Activated CD4-positive, CD25-positive, alpha-beta regulatory T cell treated with anti-CD3 and anti-CD28 coated beads, Interleukin-2, amount 50 U/mL, for 24 hours (primary cell): ENCODE measurements around the gene UROC1.

ENCODE experiments used
- ATAC-seq, 2 donors: fragments of 150-1000 bp; cut with Tn5 transposase; one replicate each; pipeline ENCODE4 v1.10.0; 2021; ENCODE audit warnings: mild to moderate bottlenecking in 1 of 2, moderate library complexity in 1 of 2

UROC1 gene

DNA sequence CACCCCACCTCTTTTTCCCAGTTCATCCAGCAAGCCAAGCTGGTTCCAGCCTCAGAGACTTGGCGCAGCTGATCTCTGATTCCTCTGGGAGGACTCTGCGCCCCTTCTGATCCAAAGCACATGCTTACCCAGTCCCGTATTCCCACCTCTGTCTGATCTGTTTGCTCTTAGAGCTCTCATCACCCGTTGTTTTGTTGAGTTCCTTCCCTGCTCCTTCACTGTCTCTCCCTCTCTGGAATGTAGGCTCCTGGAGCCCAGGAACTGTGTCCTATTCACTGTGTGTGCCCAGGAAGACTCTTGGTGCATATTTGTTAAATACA is 40.6 kb downstream of the UROC1 start:
- ATAC-seq: no peak

DNA sequence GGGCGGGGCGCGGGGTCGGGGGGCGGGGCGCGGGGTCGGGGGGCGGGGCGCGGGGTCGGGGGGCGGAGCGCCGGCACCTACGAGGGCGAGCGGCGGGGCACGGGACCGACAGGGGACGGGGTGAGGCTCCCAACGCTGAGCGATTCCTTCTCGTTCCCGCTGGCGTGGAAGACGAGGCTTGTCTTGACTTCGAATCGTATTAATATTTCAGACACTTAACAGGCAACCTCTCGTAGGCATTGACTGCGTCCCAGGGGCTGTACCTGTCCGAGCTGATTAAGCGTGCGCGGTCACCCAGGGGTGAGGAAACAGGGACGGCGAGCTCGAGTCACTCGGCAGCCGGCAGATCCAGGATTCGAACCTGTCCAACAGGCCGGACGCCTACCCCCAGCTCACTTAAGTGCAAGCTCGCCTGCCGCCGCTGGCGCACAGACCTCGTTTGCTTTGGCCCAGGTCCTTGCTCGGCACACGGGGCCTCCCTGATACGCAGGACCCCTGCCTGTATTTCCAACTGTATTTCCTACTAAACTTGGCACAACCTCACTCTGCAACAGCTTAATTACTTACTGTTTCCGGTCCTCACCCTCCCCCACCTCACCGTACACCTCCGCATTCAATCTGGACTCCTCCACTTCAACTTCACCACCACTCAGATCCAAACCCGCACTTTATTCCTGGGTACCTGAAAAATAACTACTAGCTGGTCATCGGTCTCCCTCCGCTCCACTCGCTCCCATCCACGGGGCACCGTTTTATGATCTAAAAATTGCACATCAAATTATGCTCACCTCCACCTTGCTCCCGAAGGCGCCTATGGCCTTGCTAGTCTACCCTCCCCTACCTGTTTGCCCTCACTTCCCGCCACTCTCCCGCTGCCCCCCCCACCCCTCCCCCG is 41.2 kb downstream of the UROC1 start:
- peak; percentile 31 to 32 for ATAC-seq

DNA sequence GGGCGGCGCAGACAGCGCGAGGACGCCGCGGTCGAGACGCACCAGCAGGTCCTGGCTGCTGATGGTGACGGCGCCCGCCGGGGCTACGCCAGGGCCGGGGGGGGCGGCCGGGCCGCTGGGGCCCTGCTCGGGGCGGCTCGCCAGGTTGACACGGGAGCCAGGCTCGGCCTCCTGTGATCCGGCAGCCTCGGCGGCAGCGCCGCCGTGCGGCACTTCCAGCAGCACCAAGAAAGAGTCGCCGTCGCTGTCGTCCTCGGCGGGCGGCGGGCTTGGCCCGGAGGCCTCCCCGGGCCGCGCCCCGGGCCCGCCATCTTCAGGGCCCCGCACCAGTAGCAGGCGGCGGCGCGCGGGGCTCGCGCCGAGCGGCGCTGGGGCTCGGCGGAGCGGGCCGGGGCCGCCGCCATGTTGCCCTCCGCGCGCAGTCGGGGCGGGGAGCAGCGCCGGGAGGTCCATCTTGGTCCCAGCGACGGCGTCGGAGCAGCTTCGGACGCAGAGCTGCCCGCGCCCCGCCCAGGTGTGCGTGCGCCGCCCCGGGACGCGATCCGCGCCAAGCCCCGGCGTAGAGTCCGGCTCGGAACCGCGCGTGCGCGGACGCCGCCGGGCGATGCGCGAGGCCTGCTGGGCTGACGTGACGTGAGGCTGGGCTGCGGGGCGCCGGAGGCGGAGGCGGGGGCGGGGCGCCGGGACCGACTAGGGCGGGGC is 42.0 kb downstream of the UROC1 start, which contains the start of gene ZXDC:
Gene ZXDC, minus strand, starts transcription at position 479 of the 702 bp plus-strand sequence. Its CDS starts 26 bp downstream, at position 453.
- ATAC-seq: peak; percentile 84 to 90

DNA sequence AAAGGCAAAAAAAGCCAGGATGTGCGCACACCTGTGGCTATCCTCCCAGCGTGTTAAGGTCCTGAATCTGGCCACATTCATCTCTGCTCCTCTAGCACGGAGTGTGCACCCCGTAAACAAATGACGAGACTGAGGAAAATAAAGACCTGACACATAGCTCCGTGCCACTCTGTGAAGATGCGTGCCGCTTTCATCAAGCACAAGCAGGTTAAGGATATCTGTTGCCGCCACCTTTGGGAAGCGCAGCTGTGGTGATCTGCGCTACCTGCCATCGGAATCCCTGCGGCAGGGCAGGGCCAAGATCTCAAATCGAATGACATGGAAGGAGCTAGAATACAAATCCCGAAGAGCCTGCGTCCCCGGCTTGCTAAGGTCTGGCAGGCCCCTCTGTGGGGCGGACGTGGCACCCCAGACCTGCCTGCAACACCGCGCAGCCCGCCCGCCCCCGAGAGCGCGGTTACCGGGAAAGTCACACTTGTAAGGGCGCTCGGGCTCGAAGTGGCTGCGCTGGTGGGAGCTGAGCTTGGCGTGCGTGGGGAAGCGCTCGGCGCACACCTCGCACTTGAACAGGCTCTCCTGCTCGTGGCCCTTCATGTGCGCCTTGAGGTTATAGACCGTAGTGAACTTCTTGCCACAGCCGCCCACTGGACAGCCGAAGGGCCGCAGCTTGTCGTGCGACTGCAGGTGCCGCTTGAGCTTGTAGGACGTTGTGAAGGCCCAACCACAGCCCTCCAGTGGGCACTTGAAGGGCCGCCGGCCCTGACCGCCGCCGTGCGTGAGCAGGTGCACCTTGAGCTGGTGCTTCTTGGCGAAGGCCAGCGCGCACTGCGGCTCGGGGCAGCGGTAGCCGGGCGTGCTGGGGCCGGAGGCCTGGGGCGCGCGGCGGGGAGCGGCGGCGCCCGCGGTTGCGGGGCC is 42.8 kb downstream of the UROC1 start:
- no peak for ATAC-seq

DNA sequence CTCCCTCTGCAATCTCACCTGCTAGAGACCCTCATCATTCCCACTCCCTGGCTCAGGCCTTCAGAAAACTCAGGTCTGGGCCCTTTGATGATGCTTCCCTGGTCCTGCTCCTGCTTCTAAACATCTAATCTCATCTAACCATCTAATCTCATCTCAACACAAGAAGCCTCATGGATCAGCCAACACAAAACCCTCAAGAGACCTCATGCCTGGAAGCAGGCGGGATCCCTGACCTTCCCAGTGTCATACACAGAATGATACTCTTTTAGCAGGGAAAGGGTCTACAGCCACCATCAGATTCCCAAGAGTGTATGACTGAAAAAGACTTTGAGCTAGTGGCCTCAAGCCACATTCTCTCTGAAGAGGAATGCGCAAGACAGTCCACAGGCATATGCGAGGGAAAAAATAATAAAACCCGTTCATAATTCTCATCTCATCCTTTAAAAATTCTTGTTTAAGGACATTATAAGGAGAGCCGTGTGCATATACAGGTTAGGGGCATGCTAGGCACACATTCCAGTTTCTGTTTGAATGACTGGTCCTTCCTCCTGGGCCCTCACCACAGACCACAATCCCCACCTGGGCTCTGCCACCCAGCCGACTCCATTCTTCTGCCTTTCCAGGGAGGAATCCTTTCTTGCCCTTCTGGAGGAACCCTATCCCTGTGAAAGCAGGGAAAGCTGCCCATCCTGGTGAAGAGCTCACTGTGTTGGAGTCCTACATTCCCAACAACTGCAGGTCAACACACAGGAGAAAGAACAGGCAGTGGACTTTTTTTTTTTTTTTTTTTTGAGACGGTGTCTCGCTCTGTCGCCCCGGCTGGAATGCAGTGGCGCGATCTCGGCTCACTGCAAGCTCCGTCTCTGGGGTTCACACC is 44.0 kb downstream of the UROC1 start:
- no peak for ATAC-seq

DNA sequence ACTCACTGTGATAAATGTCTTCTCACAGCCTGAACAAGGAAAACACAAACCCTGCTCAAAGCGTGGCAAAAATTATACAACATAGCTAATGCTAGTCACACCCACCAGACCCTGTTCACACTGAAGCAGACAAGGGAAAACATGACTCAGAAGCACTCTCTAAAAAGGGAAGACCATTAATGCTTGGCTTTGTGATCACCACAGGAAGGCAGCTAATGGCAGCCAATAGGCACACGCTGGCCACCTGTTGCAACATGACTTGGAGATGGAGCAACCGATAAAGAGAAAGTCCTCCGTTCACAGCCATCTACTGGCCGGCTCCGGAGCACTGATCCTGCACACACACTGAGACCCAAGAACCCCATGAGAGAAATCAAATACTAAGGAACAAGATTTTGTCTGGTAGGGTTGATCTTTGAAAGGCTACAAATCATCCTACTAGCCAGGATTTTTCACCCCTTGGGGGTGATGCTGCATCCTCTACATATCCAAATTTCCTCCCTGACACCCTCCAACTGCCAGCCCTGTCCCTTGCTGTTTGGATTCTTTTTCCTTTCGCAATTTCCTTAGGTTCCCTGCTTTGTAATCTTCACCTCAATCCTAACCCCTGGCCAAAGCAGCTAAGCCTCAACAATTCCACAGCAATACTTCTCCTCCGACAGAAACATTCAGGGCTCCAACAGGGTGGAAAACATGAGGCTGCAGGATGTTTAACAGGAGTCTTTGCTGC is 45.1 kb downstream of the UROC1 start:
- no peak for ATAC-seq

DNA sequence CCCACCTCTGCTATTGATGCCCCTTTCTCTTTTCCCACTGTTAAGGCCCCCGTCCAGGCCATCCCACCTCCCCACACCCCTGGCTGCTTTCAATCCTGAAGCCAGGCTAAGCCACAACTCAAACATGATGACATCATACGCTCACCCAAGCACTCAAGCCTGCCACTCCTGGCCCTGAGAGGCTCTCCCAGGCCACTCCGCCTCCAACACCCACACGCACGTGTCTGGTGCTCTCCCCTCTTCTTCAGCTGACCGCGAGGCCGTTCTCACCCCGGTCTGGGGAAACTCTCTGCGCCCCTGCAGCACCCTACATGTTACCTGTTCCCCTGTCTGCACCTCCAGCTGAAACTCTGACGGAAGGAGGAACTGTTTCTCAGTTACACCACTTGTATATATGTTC is 48.1 kb downstream of the UROC1 start:
- ATAC-seq: no peak

DNA sequence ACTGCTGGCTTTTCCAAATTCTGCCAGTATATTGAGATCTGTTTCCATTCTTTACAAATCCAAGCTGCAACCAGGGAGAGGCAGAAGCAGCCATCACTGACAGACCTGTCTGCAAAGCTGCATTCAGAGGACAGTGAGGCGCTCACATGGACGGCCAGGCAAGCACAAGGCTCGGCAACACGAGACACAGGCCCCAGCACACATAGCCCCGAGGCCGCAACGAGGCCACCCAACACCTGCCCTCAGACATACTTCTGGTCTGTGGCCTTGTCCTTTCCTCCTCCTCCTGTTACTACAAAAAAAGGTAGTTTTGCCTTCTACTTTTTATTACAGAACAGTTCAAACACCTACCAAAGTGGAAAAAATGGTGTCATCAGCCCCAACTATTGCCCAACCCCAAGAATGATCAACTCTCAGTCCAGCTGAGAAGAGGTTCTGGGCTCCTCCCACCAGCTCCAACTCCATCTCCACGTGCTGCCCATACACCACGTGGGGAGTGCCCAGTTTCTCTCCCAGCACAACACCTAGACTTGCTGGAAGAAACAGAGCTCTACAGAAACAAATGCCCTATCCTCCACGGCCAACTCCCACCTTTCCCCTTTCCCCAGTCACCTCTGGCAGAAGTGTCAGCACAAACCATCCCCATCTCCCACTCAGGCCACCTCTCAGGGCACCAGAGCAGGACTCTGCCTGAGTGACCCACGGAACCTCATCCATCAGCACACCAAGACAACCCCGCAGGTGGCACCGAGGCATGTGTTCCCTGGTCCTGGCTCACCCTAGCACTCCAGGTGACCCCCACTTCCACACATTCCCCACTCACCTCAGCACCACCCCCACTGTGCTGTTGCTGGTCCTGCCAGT is 49.3 kb downstream of the UROC1 start:
- no peak for ATAC-seq

DNA sequence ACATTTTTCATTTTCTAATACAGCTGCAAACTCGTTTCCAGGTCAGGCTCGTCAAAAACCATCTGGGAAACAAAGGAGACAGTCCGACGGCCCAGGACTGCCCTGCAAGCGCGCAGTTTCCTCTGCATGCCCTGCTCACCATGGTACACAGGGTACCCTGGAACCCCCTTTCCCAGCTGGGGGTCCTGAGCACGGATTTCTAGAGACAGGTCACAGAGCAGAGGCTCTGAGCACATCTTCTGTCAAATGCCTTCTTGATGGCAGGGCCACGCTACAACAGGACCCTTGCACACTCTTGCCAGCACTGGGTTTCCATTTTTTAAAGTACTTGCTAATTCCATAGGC is 50.0 kb downstream of the UROC1 start:
- ATAC-seq: no peak

DNA sequence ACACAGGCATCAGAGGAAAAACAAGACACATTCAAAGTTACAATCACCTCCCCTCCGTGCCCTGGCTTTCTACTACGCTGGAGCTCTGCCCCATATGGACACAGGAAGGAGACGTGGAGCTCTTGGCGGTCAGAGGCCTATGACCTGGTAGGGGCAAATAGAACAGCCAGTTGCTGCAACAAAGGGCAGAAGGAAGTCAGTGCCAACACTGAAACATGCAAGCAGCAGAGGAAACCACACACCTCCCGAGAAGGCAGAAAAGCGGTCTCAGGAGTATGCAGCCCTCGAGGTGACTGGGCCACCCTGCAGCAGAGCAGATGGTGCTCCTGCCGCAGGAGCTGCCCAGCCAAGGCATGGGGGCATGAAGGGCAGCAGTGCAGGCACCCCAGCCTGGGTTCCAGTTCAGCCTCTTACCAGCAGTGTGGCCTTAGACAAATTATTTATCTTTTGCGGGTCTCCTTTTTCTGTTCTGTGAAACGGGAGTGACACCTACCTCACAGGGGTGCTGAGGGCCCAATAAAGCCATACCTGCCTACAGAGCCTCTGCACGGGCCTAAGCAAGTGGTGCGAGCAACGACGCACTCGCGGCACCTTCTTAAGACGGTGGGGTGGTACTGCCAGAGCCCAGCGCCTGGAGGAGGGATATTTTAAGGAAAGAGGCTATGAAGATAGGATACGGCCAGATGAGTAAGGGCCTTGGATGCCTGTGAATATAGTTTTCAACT is 50.5 kb downstream of the UROC1 start:
- ATAC-seq: no peak

DNA sequence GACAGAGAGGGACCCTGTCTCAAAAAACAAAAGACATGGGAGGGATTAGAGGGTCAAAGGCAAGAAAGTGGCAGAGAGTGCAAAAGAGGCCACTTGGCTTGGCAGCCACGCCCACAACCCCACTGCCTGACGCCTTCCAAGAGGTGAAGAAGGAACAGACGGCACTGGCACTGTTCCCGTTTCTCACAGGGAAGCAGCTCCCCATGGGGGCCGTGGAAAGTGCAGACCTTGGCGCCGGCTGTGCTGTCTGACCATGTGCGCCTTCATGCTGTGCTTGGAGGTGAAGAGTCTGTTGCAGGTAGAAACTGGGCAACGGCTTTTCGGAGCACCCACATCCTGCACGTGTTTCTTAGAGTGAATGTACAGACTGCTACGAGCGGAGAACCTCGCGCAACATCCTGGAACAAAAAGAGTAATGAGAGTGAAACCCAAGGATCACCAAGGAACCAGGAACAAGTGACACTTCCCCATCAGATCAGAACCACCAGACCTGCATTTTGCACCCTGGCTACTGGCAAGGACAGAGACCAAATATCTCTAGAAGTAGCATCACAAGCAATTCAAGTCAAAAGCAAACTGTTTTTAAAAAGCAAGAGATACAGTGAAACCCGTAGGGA is 51.5 kb downstream of the UROC1 start:
- ATAC-seq: no peak

DNA sequence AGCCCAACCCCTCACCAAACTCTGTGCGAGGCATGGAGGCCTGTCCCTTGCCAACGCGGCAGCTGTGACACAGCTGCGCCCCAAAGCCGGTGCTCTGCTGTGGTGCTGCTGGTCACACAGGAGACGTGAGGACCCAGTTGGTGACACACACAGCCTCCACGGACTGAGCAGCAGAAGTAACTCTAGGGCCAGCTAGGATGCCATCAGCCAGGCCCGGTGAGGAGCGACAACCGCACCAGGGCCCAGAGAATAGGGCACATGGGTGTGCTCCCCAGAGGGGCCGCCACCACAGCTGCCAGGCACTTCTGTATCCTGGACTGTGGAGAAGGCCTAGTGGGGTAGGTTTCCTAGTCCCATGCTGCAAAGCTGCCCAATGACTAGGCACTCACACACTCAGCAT is 52.6 kb downstream of the UROC1 start:
- no peak for ATAC-seq

DNA sequence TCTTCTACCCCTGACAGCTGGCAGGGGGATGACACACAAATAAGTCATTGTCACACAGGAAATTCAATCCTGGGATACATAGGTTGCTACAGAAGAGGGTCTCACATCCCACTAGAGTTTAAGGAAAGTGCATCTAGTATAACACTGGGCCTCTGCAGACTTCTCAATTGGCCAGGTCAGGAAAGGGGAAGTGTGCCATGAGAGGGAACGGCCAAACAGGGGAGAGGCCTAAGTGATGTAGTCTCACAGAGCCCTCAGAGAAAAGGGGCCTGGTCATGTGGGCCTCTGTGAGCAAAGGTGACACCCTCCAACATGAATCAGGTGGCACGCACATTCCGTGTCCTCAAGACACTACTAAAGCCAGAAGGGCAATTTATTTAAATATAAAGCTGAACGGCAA is 53.1 kb downstream of the UROC1 start:
- no peak for ATAC-seq

DNA sequence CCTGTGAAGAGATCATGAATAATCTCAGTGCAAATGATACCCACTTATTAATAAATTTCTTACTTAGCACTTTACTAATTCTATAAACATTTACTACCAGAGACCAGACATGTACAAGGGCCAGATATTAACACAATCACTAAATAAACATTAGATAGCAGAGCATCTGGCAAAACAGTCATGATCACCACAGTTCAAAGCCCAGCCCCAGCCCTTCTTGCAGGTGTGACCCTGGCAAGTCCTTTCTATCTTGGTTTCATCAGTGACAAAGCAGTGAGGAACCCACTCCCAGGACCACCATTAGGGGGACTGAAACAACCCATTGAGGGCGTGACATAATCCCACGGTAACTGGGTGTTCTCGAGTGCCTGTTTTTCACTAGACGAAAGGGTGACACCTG is 53.5 kb downstream of the UROC1 start:
- ATAC-seq: no peak

DNA sequence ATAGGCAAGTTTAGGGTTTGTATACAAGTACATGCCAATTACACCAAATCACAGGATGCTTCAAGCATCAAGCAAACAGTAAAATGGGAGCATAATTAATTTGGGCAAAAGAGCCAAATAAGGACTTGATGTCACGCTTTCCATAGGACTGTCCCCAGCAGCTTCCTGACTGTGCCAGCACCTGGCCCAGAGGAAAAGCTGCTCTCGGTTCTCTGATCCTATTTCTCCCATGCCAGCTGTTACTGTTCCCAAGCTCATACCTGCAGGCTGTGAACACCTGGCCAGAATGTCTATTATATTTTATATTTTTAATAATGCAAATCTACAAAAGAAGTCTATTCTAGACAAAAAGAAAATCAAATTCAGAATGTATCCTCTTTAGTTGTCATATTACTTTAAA is 54.1 kb downstream of the UROC1 start:
- ATAC-seq: no peak

DNA sequence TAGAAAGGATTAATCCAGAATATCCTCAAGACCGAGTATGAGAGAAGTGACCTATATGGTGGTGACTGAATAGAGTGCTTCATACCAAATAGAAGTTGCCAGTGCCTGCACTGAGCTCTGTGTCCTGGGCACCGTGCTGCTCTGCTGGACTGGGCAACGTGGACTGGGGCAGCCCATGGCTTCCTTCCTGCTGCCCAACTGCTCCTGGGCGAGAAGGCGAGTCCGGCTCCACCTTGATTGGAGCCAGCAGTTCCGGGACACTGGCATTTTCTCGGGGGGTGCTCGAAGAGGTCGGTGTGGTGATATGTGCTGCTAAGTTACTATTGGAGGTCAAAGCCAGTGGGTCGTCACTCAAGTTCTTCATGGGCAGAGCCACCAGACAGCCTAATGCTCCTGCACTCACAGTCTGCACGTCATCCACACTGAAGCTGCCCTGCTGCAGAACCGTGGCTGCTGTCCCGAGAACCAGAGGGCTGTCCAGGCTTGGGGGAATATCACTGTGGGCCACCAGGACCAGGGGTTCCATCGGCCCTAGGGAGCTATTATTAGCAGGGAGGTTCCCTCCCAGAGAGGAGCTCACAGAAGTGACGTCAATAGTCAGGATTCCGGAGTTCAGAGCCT is 56.0 kb downstream of the UROC1 start:
- ATAC-seq: no peak

DNA sequence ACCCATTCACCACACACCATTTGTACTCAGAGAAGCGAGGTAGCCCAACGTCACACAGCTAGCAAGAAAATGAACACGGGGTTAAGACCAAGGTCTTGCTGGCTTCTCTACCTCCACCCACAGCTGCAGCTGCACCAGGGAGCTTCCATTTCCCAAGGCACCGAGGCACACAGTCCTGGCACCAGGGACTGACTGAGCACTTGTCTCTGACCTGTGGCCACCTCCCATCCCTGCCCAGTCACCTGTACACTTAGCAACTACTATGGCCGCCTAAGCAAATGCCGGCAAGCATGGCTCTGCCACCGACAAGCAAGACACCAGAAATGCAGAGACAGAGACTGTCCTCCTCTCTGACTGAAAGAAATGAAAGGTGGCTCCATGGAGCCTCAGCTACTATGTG is 57.2 kb downstream of the UROC1 start:
- no peak for ATAC-seq

DNA sequence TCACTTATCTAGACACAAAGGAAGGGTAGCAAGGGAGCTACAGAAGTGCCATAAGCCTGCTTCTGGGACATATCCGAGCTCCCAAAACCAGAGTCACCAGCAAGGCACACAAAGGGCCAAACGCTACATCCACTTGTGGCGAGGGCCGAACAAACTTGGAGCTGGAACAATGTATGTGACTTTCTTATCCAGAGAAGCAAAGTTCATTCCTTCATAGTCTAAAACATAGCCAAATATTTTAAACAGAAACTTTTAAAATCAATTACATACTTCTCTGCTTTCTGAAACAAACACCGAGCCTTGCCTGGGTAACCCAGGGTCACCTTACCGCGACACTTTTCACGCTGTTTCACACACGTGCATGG is 57.8 kb downstream of the UROC1 start:
- no peak for ATAC-seq
